ENCODE results near the gene DDC. TPM values are rescaled to one million over a fixed set of nuclear protein-coding genes. Genes with fewer than 3 reads are reported as not detected.

Gene DDC
- total RNA-seq, 3 donors from 2014 or later (not counting 1 experiment from before 2014, with no cell fraction given), result not detected

DNA sequence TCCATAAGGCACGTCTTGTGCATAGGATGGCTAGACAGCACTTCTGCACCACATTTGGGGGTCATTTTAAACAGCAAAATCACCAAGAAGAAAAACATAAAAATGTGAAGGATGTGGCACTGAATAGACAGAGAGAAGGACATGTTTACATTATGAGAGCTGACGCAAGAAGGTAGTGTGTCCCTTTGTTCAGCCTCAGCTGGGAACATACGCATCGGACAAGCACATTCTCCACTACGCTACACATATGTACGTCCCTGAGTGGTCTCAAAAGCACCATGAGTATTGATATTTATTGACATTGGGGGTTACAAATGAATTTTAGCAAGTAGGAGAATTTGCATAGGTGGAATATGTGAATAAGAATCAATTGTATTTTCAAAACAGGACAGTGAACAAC lies 20.2 kb downstream of the DDC start:
- TF ChIP-seq, protein P1, sequence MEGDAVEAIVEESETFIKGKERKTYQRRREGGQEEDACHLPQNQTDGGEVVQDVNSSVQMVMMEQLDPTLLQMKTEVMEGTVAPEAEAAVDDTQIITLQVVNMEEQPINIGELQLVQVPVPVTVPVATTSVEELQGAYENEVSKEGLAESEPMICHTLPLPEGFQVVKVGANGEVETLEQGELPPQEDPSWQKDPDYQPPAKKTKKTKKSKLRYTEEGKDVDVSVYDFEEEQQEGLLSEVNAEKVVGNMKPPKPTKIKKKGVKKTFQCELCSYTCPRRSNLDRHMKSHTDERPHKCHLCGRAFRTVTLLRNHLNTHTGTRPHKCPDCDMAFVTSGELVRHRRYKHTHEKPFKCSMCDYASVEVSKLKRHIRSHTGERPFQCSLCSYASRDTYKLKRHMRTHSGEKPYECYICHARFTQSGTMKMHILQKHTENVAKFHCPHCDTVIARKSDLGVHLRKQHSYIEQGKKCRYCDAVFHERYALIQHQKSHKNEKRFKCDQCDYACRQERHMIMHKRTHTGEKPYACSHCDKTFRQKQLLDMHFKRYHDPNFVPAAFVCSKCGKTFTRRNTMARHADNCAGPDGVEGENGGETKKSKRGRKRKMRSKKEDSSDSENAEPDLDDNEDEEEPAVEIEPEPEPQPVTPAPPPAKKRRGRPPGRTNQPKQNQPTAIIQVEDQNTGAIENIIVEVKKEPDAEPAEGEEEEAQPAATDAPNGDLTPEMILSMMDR (IDR thresholded peaks at IDR 0.05), result no peak
- H3K36me3 ChIP-seq (ENCODE audit: control insufficient read depth, insufficient read depth, low read length), result no peaks in the 10 kb centered on the region
- DNase-seq, result no peak

DNA sequence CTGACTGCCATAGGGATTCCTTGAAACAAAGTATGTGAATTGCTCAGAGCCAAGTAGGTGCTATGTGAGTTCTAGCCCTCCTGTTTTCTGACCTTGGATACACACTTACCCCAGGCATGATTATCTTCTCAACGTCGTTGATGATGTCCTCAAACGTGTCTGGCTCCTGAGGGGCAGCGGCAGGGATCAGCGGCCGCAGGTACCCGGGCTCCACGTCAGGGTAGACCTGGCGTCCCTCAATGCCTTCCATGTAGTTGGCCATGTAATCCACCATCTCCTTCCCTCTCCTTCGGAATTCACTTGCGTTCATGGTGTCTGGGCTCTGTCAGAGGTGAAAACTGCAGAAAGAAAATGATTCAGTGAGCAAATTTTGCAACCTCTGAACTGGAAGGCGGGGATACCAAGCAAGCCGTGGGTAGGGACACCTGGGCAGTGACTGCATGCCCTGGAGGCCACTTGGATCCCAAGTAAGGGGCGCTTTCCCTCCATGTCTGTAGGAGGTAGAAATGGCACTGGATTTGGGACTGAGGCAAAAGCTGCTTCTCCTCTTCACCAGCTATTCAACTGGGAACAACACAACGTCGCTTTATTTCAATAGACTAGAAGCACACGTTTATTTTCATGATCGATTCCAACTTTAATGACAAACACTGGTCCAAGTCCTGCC lies 21.3 kb downstream of the DDC start:
- H3K9me3 Mint-ChIP-seq, result no peaks in the 10 kb centered on the region
- no peaks in the 10 kb centered on the region for H3K4me1 ChIP-seq (ENCODE audit: control insufficient read depth, insufficient read depth, low read length)
- H3K27ac Mint-ChIP-seq, result no peak overlapping the region
- peaks cover 0 to 4% of the 10 kb centered on the region in 2 donors for H3K27me3 Mint-ChIP-seq (ENCODE audit: low read depth in 2 of 2)
- no peaks in the 10 kb centered on the region for H3K36me3 ChIP-seq (ENCODE audit: control insufficient read depth, insufficient read depth, low read length)
- no peak overlapping the region for H3K4me3 Mint-ChIP-seq
- H3K36me3 Mint-ChIP-seq, result no peaks in the 10 kb centered on the region
- WGBS (ENCODE audit: insufficient coverage), result 90% methylated on average over 18 of the region's 18 CpGs
- no peak for ATAC-seq
- TF ChIP-seq, protein P1 (IDR thresholded peaks at IDR 0.05), result no peak
- H3K27ac ChIP-seq (ENCODE audit: low read length), result no peak overlapping the region
- no peaks in the 10 kb centered on the region for H3K27me3 ChIP-seq (ENCODE audit: control insufficient read depth, insufficient read depth, low read length)
- H3K4me3 ChIP-seq (ENCODE audit: low read length), result no peak overlapping the region
- no peaks in the 10 kb centered on the region for H3K4me1 Mint-ChIP-seq
- no peak for DNase-seq
- intact Hi-C loops (cut with micrococcal nuclease), result no loop called here
- no peaks in the 10 kb centered on the region for H3K9me3 ChIP-seq (ENCODE audit: control insufficient read depth, insufficient read depth, low read length)

More for the DNA sequence above, 20.2 kb downstream of the DDC start:
- ATAC-seq, result no peak
- WGBS (ENCODE audit: insufficient coverage), result 76% methylated on average over 6 of the region's 6 CpGs
- Histone ChIP-seq H3K27me3 (ENCODE audit: control insufficient read depth, insufficient read depth, low read length) (no peaks in the 10 kb centered on the region), H3K27ac (ENCODE audit: low read length) (no peak overlapping the region), H3K4me1 (ENCODE audit: control insufficient read depth, insufficient read depth, low read length) (no peaks in the 10 kb centered on the region), H3K4me3 (ENCODE audit: low read length) (no peak overlapping the region), H3K9me3 (ENCODE audit: control insufficient read depth, insufficient read depth, low read length) (no peaks in the 10 kb centered on the region)
- intact Hi-C loops (cut with micrococcal nuclease), result no loop called here
- Mint-ChIP-seq H3K27ac (no peak overlapping the region), H3K9me3 (no peaks in the 10 kb centered on the region), H3K27me3 (ENCODE audit: low read depth in 2 of 2) (peaks cover 0 to 4% of the 10 kb centered on the region in 2 donors), H3K4me1 (no peaks in the 10 kb centered on the region), H3K4me3 (no peak overlapping the region), H3K36me3 (no peaks in the 10 kb centered on the region)

DNA sequence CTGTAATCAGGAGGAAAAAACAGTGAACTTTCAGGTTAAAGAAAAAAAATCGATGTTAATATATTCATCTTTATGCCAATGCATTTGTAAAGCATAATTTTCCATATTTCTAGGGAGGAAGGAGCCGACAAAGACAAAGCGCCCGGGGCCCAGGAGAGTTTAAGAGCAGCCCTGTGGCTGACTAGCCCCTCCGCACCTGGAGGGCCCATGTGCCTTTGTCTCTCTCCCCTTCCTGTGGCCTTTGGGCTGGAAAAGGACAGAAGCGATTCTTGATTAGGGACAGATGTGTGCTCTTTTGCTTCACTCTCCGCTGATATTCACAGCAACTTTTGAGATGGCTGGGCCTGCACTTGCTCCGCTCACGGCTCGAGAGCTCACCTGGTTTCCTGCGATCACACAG lies 23.1 kb downstream of the DDC start:
- H3K27ac Mint-ChIP-seq, result no peak overlapping the region
- intact Hi-C loops (cut with micrococcal nuclease), result no loop called here
- 93% methylated on average over 10 of the region's 11 CpGs for WGBS (ENCODE audit: insufficient coverage)

More for the DNA sequence above, 23.1 kb downstream of the DDC start:
- no peak for DNase-seq
- Histone ChIP-seq H3K4me3 (ENCODE audit: low read length) (no peak overlapping the region), H3K4me1 (ENCODE audit: control insufficient read depth, insufficient read depth, low read length) (no peaks in the 10 kb centered on the region), H3K27me3 (ENCODE audit: control insufficient read depth, insufficient read depth, low read length) (no peaks in the 10 kb centered on the region), H3K9me3 (ENCODE audit: control insufficient read depth, insufficient read depth, low read length) (no peaks in the 10 kb centered on the region), H3K36me3 (ENCODE audit: control insufficient read depth, insufficient read depth, low read length) (no peaks in the 10 kb centered on the region), H3K27ac (ENCODE audit: low read length) (no peak overlapping the region)
- no peaks in the 10 kb centered on the region for H3K36me3 Mint-ChIP-seq
- no peak for ATAC-seq
- no peaks in the 10 kb centered on the region for H3K27me3 Mint-ChIP-seq (ENCODE audit: low read depth in 2 of 2)
- no peaks in the 10 kb centered on the region for H3K4me1 Mint-ChIP-seq
- H3K4me3 Mint-ChIP-seq, result no peak overlapping the region
- no peaks in the 10 kb centered on the region for H3K9me3 Mint-ChIP-seq
- TF ChIP-seq, protein P1 (IDR thresholded peaks at IDR 0.05), result no peak
